ENCODE data around the gene IL18. TPM values are rescaled to one million over a fixed set of nuclear protein-coding genes. Genes with fewer than 3 reads are reported as not detected.

Gene IL18
- total and polyA plus RNA-seq, 4 donors, result 3.3 to 18.2 (median 6.8) TPM

GRCh38 chr11:112128483-112129121 lies 35.3 kb downstream of the IL18 start:
- Histone ChIP-seq H3K4me3 (ENCODE audit: low read depth, low read length) (no peak overlapping the region), H3K9me3 (ENCODE audit: control insufficient read depth, insufficient read depth, low read length) (no peaks in the 10 kb centered on the region), H3K27me3 (ENCODE audit: control insufficient read depth, insufficient read depth, low read length) (no peaks in the 10 kb centered on the region), H3K4me1 (ENCODE audit: control insufficient read depth, insufficient read depth, low read length) (no peaks in the 10 kb centered on the region), H3K36me3 (ENCODE audit: control insufficient read depth, insufficient read depth, low read length) (no peaks in the 10 kb centered on the region), H3K27ac (ENCODE audit: low read depth, low read length) (no peak overlapping the region)
- 40% methylated on average over 3 of the region's 3 CpGs for whole genome bisulfite sequencing (ENCODE audit: insufficient coverage)
- DNase-seq (ENCODE audit: low read depth in 4 of 6, low spot score in 6 of 6), result peak in 4 of 6 donors; percentile 6 to 69 (median 9)

GRCh38 chr11:112127056-112127455 lies 36.8 kb downstream of the IL18 start:
- Histone ChIP-seq H3K4me1 (ENCODE audit: control insufficient read depth, insufficient read depth, low read length) (no peaks in the 10 kb centered on the region), H3K36me3 (ENCODE audit: control insufficient read depth, insufficient read depth, low read length) (no peaks in the 10 kb centered on the region), H3K4me3 (ENCODE audit: low read depth, low read length) (no peak overlapping the region), H3K27me3 (ENCODE audit: control insufficient read depth, insufficient read depth, low read length) (no peaks in the 10 kb centered on the region), H3K9me3 (ENCODE audit: control insufficient read depth, insufficient read depth, low read length) (no peaks in the 10 kb centered on the region), H3K27ac (ENCODE audit: low read depth, low read length) (no peak overlapping the region)
- no peak for DNase-seq (ENCODE audit: low read depth in 4 of 6, low spot score in 6 of 6)
- WGBS (ENCODE audit: insufficient coverage), result 100% methylated on average over 1 of the region's 2 CpGs

GRCh38 chr11:112123129-112123528 lies 40.8 kb downstream of the IL18 start:
- Histone ChIP-seq H3K9me3 (ENCODE audit: control insufficient read depth, insufficient read depth, low read length) (no peaks in the 10 kb centered on the region), H3K27me3 (ENCODE audit: control insufficient read depth, insufficient read depth, low read length) (no peaks in the 10 kb centered on the region), H3K4me3 (ENCODE audit: low read depth, low read length) (no peak overlapping the region), H3K36me3 (ENCODE audit: control insufficient read depth, insufficient read depth, low read length) (no peaks in the 10 kb centered on the region), H3K4me1 (ENCODE audit: control insufficient read depth, insufficient read depth, low read length) (no peaks in the 10 kb centered on the region), H3K27ac (ENCODE audit: low read depth, low read length) (no peak overlapping the region)
- WGBS (ENCODE audit: insufficient coverage), result 38% methylated on average over 2 of the region's 4 CpGs
- DNase-seq (ENCODE audit: low read depth in 4 of 6, low spot score in 6 of 6), result peak in 1 of 6 donors; percentile 17

DNA sequence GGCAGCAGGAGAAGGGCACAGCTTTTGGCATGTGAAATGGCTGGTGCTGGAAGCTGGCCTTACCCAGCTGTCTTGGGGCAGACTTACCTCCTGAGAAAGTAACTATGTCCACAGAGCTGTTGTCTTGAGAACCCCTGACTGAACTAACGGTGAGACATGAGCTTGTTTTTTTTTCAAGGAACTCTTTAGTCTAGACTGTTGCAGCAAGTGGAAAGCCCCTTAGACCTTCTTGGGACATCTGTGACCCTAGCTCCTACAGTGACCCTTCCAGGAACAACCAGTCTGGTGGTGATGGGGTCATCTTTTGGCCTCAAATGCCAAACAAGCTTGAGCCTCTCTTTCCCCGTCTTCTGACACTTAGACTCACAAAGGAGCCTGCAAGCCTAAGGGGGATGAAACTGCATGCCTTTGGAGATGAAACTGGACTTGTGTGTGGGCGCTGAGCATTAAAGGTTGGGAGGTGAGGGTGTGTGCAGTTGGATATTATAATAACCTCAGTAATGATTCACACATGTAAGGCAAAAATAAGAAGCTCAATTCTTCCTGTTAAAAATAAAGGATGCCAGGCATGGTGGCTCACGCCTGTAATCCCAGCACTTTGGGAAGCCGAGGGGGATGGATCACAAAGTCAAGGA lies 41.8 kb downstream of the IL18 start:
- no peaks in the 10 kb centered on the region for H3K27me3 ChIP-seq (ENCODE audit: control insufficient read depth, insufficient read depth, low read length)
- no peaks in the 10 kb centered on the region for H3K36me3 ChIP-seq (ENCODE audit: control insufficient read depth, insufficient read depth, low read length)
- H3K9me3 ChIP-seq (ENCODE audit: control insufficient read depth, insufficient read depth, low read length), result no peaks in the 10 kb centered on the region
- no peak overlapping the region for H3K4me3 ChIP-seq (ENCODE audit: low read depth, low read length)
- H3K4me1 ChIP-seq (ENCODE audit: control insufficient read depth, insufficient read depth, low read length), result no peaks in the 10 kb centered on the region
- WGBS (ENCODE audit: insufficient coverage), result 100% methylated on average over 1 of the region's 5 CpGs
- no peak overlapping the region for H3K27ac ChIP-seq (ENCODE audit: low read depth, low read length)
- DNase-seq (ENCODE audit: low read depth in 4 of 6, low spot score in 6 of 6), result no peak

DNA sequence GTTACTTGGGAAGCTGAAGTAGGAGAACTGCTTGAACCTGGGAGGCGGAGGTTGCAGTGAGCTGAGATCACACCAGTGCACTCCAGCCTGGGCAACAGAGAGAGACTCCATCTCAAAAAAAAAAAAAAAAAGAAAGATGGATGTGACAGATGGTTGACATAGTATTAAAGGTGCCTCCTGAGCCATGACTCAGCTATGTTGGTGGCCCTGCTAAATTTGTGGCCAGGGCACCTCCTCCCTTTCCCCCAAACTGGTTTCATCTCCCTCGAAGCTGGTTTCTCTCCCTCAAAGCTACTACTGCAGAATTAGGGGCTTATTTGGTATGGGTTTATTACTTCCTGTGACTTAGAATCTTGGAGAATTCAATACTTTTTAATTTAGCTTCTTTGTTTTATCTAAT lies 45.7 kb downstream of the IL18 start:
- Histone ChIP-seq H3K4me3 (ENCODE audit: low read depth, low read length) (no peak overlapping the region), H3K27ac (ENCODE audit: low read depth, low read length) (no peak overlapping the region), H3K36me3 (ENCODE audit: control insufficient read depth, insufficient read depth, low read length) (no peaks in the 10 kb centered on the region), H3K9me3 (ENCODE audit: control insufficient read depth, insufficient read depth, low read length) (no peaks in the 10 kb centered on the region), H3K4me1 (ENCODE audit: control insufficient read depth, insufficient read depth, low read length) (no peaks in the 10 kb centered on the region), H3K27me3 (ENCODE audit: control insufficient read depth, insufficient read depth, low read length) (no peaks in the 10 kb centered on the region)
- DNase-seq (ENCODE audit: low read depth in 4 of 6, low spot score in 6 of 6), result no peak
- WGBS (ENCODE audit: insufficient coverage), result 100% methylated on average over 1 of the region's 2 CpGs

DNA sequence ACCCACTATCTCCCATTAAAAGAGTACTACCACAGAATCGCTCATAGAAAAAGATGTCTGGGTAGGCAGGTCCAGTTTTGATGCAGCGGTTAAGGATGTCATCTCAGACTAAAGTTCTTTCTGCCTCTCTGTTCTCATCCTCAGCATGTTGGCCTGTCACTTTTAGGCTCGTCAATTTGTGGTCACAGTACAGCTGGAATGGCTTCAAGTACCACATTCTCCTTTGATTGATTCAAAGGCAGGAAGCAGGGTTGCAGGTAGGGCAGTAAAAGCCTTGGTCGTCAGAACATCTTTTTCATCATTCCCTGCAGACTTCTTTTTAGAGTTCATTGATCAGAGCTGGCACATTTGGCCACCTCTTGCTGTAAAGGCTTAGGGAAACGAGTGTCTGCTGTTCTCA lies 48.5 kb downstream of the IL18 start:
- H3K4me1 ChIP-seq (ENCODE audit: control insufficient read depth, insufficient read depth, low read length), result no peaks in the 10 kb centered on the region
- DNase-seq (ENCODE audit: low read depth in 4 of 6, low spot score in 6 of 6), result peak in 2 of 6 donors; percentile 18 to 28
- 65% methylated on average over 4 of the region's 5 CpGs for WGBS (ENCODE audit: insufficient coverage)
- H3K36me3 ChIP-seq (ENCODE audit: control insufficient read depth, insufficient read depth, low read length), result no peaks in the 10 kb centered on the region
- no peaks in the 10 kb centered on the region for H3K9me3 ChIP-seq (ENCODE audit: control insufficient read depth, insufficient read depth, low read length)
- H3K4me3 ChIP-seq (ENCODE audit: low read depth, low read length), result no peak overlapping the region
- H3K27ac ChIP-seq (ENCODE audit: low read depth, low read length), result no peak overlapping the region
- no peaks in the 10 kb centered on the region for H3K27me3 ChIP-seq (ENCODE audit: control insufficient read depth, insufficient read depth, low read length)

DNA sequence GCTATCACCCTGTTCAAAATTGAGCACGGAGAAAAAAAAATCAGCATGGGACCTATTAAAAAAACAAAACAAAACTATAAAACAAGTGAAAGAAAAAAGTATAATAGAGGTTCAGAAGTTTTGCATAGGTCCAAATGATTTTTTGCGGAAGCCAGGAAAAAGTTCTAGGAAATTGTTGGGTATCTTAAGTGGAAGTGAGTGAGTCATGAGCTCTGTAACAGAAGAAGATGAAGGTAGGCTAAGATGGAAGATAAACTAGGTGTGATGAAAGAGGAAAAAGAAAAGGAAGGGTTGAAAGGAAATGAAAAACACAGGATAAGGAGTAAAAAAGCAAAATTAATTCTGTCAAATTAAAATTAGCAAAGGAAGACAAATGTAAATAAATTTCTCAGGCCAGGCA lies 49.4 kb downstream of the IL18 start:
- no peak for DNase-seq (ENCODE audit: low read depth in 4 of 6, low spot score in 6 of 6)
- Histone ChIP-seq H3K4me1 (ENCODE audit: control insufficient read depth, insufficient read depth, low read length) (no peaks in the 10 kb centered on the region), H3K27ac (ENCODE audit: low read depth, low read length) (no peak overlapping the region), H3K27me3 (ENCODE audit: control insufficient read depth, insufficient read depth, low read length) (no peaks in the 10 kb centered on the region), H3K36me3 (ENCODE audit: control insufficient read depth, insufficient read depth, low read length) (no peaks in the 10 kb centered on the region), H3K9me3 (ENCODE audit: control insufficient read depth, insufficient read depth, low read length) (no peaks in the 10 kb centered on the region), H3K4me3 (ENCODE audit: low read depth, low read length) (no peak overlapping the region)
- WGBS (ENCODE audit: insufficient coverage), result 100% methylated on average over 1 of the region's 2 CpGs

- Histone ChIP-seq H3K4me3 (ENCODE audit: low read depth, low read length) (no peak overlapping the region), H3K27me3 (ENCODE audit: control insufficient read depth, insufficient read depth, low read length) (no peaks in the 10 kb centered on the region), H3K9me3 (ENCODE audit: control insufficient read depth, insufficient read depth, low read length) (no peaks in the 10 kb centered on the region), H3K4me1 (ENCODE audit: control insufficient read depth, insufficient read depth, low read length) (no peaks in the 10 kb centered on the region), H3K27ac (ENCODE audit: low read depth, low read length) (no peak overlapping the region), H3K36me3 (ENCODE audit: control insufficient read depth, insufficient read depth, low read length) (no peaks in the 10 kb centered on the region)
- peak; percentile 10 to 86 (median 30) for DNase-seq (ENCODE audit: low read depth in 4 of 6, low spot score in 6 of 6)
- 96% methylated on average over 3 of the region's 6 CpGs for WGBS (ENCODE audit: insufficient coverage)
These were observed 50.1 kb downstream of the IL18 start for GRCh38 chr11:112113539-112114457.

DNA sequence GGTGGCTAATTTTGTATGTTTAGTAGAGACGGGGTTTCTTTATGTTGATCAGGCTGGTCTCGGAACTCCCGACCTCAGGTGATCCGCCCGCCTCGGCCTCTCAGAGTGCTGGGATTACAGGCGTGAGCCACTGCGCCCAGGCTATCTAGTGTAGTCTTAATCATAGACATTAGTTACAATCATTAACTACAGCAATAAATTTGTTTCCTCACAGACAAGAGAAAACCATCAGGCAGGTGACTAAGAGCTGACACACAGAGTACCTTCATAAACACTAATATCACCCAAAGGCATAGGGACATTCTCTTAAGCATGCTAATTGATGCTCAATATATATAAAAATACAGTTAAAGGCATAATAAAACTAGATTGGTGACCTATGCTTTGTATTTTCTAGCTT lies 57.8 kb downstream of the IL18 start:
- no peak overlapping the region for H3K27ac ChIP-seq (ENCODE audit: low read depth, low read length)
- no peak overlapping the region for H3K4me3 ChIP-seq (ENCODE audit: low read depth, low read length)
- no peaks in the 10 kb centered on the region for H3K36me3 ChIP-seq (ENCODE audit: control insufficient read depth, insufficient read depth, low read length)
- H3K27me3 ChIP-seq (ENCODE audit: control insufficient read depth, insufficient read depth, low read length), result no peaks in the 10 kb centered on the region
- H3K4me1 ChIP-seq (ENCODE audit: control insufficient read depth, insufficient read depth, low read length), result no peaks in the 10 kb centered on the region
- DNase-seq (ENCODE audit: low read depth in 4 of 6, low spot score in 6 of 6), result peak in 1 of 6 donors; percentile 2
- no peaks in the 10 kb centered on the region for H3K9me3 ChIP-seq (ENCODE audit: control insufficient read depth, insufficient read depth, low read length)
- WGBS (ENCODE audit: insufficient coverage), result no CpG with 5 or more reads among the region's 8 CpGs

Data from spinal cord (tissue), 10 donors.